K562 (cell line): ENCODE measurements around the gene SLC38A2. TPM values are rescaled to one million over a fixed set of nuclear protein-coding genes. Genes with fewer than 3 reads are reported as not detected.

Experiments used
- C11orf30 ChIP-seq: fragments of 450-650 bp; IDR thresholded peaks from 2 replicates; pipeline ENCODE4 v1.6.1; 2016; ENCODE audit warnings: low read depth, mild to moderate bottlenecking
- NELFE ChIP-seq: IDR thresholded peaks from 2 replicates; pipeline ENCODE4 v1.6.1; 2011; ENCODE audit warnings: mild to moderate bottlenecking; ENCODE audit not compliant: insufficient read depth, insufficient read length
- NFE2 ChIP-seq: IDR thresholded peaks from 2 replicates; pipeline ENCODE4 v1.6.1; 2014; ENCODE audit warnings: antibody characterized with exemption, low read depth
- PRPF4 ChIP-seq: fragments of 200-400 bp; formaldehyde crosslinking; IDR thresholded peaks from one replicate; pipeline ENCODE4 v1.6.1; 2017; ENCODE audit warnings: low read length, low read depth, mild to moderate bottlenecking; ENCODE audit not compliant: insufficient read depth, poor library complexity, severe bottlenecking
- RCOR1 ChIP-seq, 2 experiments: IDR thresholded peaks; 2 replicates each; pipeline ENCODE4 v1.6.1; 2012; ENCODE audit warnings: low read depth in 2 of 2, low read length in 2 of 2, borderline replicate concordance in 1 of 2, improper control_type of control experiment in 1 of 2
- ZNF830 ChIP-seq: fragments of 250-450 bp; sonication (Bioruptor Pico); IDR thresholded peaks from 2 replicates; pipeline ENCODE4 v1.5.0; 2021; ENCODE audit warnings: mild to moderate bottlenecking
- polyA plus RNA-seq, 8 experiments: library from polyadenylated mRNA; depleted of rRNA in 4 of 8; stranded (reverse) in 5 of 8; unstranded in 3 of 8; fragments of >200 nt; fragmentation: Nextera tagmentation in 2 of 8; fragmentation: Illumina TruSeq in 1 of 8; extraction: Ambion mirVana in 2 of 8; extraction: Trizol in 1 of 8; gene quantifications; 2 replicates each; pipeline versions ENCODE4 v1.2.1 to v1.2.3, GENCODE V29; 2011 to 2014; ENCODE audit warnings: inconsistent platforms in 1 of 8, missing spikeins in 1 of 8
- total RNA-seq, 7 experiments: library from RNA; depleted of rRNA in 6 of 7; stranded (reverse); fragments of >200 nt in 6 of 7; fragmentation: Illumina TruSeq in 2 of 7; extraction: Trizol in 2 of 7; gene quantifications; 2 replicates each; pipeline versions ENCODE4 v1.2.1 to v1.2.3, GENCODE V29; 2011 to 2021; ENCODE audit warnings: low replicate concordance in 1 of 7
- TF ChIP-seq, protein P1 (sequence below): fragments of 200-600 bp; sonication (generic); IDR thresholded peaks from one replicate; pipeline ENCODE4 v1.6.1; 2012; ENCODE audit warnings: mild to moderate bottlenecking, low read depth, low read length, inconsistent platforms
- TF ChIP-seq, protein P2 (sequence below): fragments of 450-650 bp; formaldehyde crosslinking; IDR thresholded peaks from 2 replicates; pipeline ENCODE4 v1.4.0; 2020; ENCODE audit warnings: mild to moderate bottlenecking
- TF ChIP-seq, protein P3 (sequence below): sonication (generic); formaldehyde crosslinking; IDR thresholded peaks from 2 replicates; pipeline ENCODE4 v1.4.0; 2020; ENCODE audit warnings: mild to moderate bottlenecking, missing genetic modification reagents

Gene SLC38A2
- total and polyA plus RNA-seq, 9 of the 15 experiments (the other 6 are each of a cell fraction or from before 2014, with no cell fraction given), result 98.7 to 292 (median 143) TPM

DNA sequence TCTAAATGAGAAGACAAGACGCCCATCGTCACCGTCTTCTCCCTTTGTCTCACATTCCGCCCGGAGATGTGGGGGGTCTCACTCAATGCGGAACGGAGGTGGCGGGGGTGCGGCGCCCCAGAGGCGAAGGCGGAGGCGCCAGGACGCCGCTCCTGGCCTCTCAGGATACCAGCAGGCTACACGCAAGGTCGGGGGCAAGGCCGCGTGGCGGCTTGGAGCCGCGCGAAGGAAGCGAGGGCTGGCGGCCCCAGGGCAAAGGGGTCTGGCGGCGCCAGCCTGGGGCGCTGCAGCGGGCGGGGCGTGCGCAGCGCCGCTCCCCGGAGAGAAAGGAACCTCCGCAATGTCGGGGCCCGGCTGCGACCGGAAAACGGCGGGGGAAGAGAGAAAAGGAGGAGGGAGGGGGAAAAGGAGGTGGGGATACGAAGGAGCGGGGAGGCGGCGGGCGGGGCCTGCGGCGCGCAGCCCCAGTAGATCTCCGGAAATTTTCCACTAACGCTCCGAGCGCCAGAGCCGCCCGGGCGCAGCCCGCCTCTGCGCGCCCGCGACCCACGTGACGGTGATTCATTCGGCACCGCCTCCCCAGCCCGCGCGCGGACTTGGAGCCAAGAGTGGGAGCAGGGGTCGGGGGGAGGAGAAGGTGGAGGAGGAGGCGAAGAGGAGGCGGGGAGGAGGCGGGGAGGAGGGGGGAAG, 10.5 kb upstream of the SLC38A2 start (continued):
- TF ChIP-seq, protein P1, sequence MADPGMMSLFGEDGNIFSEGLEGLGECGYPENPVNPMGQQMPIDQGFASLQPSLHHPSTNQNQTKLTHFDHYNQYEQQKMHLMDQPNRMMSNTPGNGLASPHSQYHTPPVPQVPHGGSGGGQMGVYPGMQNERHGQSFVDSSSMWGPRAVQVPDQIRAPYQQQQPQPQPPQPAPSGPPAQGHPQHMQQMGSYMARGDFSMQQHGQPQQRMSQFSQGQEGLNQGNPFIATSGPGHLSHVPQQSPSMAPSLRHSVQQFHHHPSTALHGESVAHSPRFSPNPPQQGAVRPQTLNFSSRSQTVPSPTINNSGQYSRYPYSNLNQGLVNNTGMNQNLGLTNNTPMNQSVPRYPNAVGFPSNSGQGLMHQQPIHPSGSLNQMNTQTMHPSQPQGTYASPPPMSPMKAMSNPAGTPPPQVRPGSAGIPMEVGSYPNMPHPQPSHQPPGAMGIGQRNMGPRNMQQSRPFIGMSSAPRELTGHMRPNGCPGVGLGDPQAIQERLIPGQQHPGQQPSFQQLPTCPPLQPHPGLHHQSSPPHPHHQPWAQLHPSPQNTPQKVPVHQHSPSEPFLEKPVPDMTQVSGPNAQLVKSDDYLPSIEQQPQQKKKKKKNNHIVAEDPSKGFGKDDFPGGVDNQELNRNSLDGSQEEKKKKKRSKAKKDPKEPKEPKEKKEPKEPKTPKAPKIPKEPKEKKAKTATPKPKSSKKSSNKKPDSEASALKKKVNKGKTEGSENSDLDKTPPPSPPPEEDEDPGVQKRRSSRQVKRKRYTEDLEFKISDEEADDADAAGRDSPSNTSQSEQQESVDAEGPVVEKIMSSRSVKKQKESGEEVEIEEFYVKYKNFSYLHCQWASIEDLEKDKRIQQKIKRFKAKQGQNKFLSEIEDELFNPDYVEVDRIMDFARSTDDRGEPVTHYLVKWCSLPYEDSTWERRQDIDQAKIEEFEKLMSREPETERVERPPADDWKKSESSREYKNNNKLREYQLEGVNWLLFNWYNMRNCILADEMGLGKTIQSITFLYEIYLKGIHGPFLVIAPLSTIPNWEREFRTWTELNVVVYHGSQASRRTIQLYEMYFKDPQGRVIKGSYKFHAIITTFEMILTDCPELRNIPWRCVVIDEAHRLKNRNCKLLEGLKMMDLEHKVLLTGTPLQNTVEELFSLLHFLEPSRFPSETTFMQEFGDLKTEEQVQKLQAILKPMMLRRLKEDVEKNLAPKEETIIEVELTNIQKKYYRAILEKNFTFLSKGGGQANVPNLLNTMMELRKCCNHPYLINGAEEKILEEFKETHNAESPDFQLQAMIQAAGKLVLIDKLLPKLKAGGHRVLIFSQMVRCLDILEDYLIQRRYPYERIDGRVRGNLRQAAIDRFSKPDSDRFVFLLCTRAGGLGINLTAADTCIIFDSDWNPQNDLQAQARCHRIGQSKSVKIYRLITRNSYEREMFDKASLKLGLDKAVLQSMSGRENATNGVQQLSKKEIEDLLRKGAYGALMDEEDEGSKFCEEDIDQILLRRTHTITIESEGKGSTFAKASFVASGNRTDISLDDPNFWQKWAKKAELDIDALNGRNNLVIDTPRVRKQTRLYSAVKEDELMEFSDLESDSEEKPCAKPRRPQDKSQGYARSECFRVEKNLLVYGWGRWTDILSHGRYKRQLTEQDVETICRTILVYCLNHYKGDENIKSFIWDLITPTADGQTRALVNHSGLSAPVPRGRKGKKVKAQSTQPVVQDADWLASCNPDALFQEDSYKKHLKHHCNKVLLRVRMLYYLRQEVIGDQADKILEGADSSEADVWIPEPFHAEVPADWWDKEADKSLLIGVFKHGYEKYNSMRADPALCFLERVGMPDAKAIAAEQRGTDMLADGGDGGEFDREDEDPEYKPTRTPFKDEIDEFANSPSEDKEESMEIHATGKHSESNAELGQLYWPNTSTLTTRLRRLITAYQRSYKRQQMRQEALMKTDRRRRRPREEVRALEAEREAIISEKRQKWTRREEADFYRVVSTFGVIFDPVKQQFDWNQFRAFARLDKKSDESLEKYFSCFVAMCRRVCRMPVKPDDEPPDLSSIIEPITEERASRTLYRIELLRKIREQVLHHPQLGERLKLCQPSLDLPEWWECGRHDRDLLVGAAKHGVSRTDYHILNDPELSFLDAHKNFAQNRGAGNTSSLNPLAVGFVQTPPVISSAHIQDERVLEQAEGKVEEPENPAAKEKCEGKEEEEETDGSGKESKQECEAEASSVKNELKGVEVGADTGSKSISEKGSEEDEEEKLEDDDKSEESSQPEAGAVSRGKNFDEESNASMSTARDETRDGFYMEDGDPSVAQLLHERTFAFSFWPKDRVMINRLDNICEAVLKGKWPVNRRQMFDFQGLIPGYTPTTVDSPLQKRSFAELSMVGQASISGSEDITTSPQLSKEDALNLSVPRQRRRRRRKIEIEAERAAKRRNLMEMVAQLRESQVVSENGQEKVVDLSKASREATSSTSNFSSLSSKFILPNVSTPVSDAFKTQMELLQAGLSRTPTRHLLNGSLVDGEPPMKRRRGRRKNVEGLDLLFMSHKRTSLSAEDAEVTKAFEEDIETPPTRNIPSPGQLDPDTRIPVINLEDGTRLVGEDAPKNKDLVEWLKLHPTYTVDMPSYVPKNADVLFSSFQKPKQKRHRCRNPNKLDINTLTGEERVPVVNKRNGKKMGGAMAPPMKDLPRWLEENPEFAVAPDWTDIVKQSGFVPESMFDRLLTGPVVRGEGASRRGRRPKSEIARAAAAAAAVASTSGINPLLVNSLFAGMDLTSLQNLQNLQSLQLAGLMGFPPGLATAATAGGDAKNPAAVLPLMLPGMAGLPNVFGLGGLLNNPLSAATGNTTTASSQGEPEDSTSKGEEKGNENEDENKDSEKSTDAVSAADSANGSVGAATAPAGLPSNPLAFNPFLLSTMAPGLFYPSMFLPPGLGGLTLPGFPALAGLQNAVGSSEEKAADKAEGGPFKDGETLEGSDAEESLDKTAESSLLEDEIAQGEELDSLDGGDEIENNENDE, result no peak
- TF ChIP-seq, protein P2, sequence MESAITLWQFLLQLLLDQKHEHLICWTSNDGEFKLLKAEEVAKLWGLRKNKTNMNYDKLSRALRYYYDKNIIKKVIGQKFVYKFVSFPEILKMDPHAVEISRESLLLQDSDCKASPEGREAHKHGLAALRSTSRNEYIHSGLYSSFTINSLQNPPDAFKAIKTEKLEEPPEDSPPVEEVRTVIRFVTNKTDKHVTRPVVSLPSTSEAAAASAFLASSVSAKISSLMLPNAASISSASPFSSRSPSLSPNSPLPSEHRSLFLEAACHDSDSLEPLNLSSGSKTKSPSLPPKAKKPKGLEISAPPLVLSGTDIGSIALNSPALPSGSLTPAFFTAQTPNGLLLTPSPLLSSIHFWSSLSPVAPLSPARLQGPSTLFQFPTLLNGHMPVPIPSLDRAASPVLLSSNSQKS (CRISPR knock-in tag), result no peak
- TF ChIP-seq NELFE (no peak), NFE2 (no peak), C11orf30 (no peak), RCOR1 (IDR thresholded peaks at IDR 0.05; ENCODE audit: borderline replicate concordance in 1 of 2, low read depth in 2 of 2, low read length in 2 of 2) (peak in 1 of 2 experiments; percentile 55; a peak in 1 of 4 replicates), ZNF830 (no peak), PRPF4 (peak; percentile 65)
- TF ChIP-seq, protein P3, sequence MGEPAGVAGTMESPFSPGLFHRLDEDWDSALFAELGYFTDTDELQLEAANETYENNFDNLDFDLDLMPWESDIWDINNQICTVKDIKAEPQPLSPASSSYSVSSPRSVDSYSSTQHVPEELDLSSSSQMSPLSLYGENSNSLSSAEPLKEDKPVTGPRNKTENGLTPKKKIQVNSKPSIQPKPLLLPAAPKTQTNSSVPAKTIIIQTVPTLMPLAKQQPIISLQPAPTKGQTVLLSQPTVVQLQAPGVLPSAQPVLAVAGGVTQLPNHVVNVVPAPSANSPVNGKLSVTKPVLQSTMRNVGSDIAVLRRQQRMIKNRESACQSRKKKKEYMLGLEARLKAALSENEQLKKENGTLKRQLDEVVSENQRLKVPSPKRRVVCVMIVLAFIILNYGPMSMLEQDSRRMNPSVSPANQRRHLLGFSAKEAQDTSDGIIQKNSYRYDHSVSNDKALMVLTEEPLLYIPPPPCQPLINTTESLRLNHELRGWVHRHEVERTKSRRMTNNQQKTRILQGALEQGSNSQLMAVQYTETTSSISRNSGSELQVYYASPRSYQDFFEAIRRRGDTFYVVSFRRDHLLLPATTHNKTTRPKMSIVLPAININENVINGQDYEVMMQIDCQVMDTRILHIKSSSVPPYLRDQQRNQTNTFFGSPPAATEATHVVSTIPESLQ (CRISPR knock-in tag), result no peak
